GM10248 (cell line): Measurements from ENCODE around the gene YPEL4.

Experiments
- CTCF ChIA-PET: fragments of 300-600 bp; sonication (Branson Sonifier 250); formaldehyde crosslinking; extraction: SDS; loops from one replicate; lab custom pipeline; 2021; ENCODE audit warnings: antibody characterized with exemption; lab: Yijun Ruan, JAX
- POLR2A ChIA-PET: fragments of 350-650 bp; sonication (Branson Sonifier 250); formaldehyde crosslinking; extraction: SDS; loops from one replicate; lab custom pipeline; 2020; ENCODE audit warnings: antibody characterized with exemption; lab: Yijun Ruan, JAX
- DNase-seq: peaks from one replicate; pipeline ENCODE4 v3.0.0; 2012; ENCODE audit errors: extremely low spot score
- CTCF ChIP-seq: IDR thresholded peaks from 2 replicates; pipeline ENCODE4 v1.5.1; 2012; ENCODE audit warnings: mild to moderate bottlenecking, low read depth; ENCODE audit errors: extremely low read depth, missing control alignments, control extremely low read depth

The YPEL4 gene

GRCh38 chr11:57647960-57648800, 1.5 kb downstream of the YPEL4 start:
- DNase-seq, result no peak
- CTCF ChIA-PET, result interaction anchor here (0.7 to 14.1 kb wide), 11 partner anchors 8 to 302 kb away, joined by 3 to 295 read pairs (median 4); partner anchors contain the start of gene UBE2L6
- POLR2A ChIA-PET, result no interaction called here
- no peak for TF ChIP-seq CTCF

- DNase-seq, result no peak
- no peak for TF ChIP-seq CTCF
- ChIA-PET POLR2A (no interaction called here), CTCF (interaction anchor here (1.3 to 14.1 kb wide), 4 partner anchors 11 to 153 kb away, joined by 3 to 295 read pairs (median 82); partner anchors contain the start of gene UBE2L6)
Measured at GRCh38 chr11:57647372-57647771, 2.3 kb downstream of the YPEL4 start.

GRCh38 chr11:57646799-57647303, 2.9 kb downstream of the YPEL4 start:
- ChIA-PET POLR2A (no interaction called here), CTCF (interaction anchor here (1.5 to 14.1 kb wide), 4 partner anchors 10 to 189 kb away, joined by 4 to 295 read pairs (median 82); partner anchors contain the start of gene UBE2L6)
- TF ChIP-seq CTCF, result no peak
- no peak for DNase-seq

GRCh38 chr11:57646194-57646798, 3.4 kb downstream of the YPEL4 start:
- DNase-seq, result no peak
- TF ChIP-seq CTCF, result no peak
- POLR2A ChIA-PET, result no interaction called here
- CTCF ChIA-PET, result interaction anchor here (1.5 to 14.1 kb wide), 4 partner anchors 10 to 188 kb away, joined by 4 to 295 read pairs (median 82); partner anchors contain the start of gene UBE2L6

- POLR2A ChIA-PET, result no interaction called here
- no peak for TF ChIP-seq CTCF
- CTCF ChIA-PET, result interaction anchor here (1.2 to 14.1 kb wide), 7 partner anchors 9 to 188 kb away, joined by 3 to 295 read pairs (median 12); partner anchors contain the start of genes TIMM10 and UBE2L6
- no peak for DNase-seq
Measured at GRCh38 chr11:57645689-57646085, 4.0 kb downstream of the YPEL4 start.
